ENCODE results near the gene RHBG. TPM values are rescaled to one million over a fixed set of nuclear protein-coding genes. Genes with fewer than 3 reads are reported as not detected.

Gene RHBG
- total RNA-seq, 1 experiment from 2014 or later = 1.5 TPM

DNA sequence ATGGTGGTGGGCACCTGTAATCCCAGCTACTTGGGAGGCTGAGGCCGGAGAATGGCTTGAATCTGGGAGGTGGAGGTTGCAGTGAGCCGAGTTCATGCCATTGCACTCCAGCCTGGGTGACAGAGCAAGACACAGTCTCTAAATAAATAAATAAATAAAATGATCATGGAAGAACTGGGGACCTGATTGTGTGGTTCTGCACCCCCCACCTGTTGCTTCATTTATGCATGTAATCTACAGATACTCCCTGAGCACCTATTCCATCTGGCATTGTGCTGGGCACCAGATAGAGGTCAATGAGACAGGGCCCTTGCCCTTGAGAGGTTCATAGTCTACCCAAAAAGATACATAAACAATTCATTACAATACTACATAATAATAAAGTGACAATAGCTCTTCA lies 11.0 kb upstream of the RHBG start:
- Histone ChIP-seq H3K27ac (ENCODE audit: insufficient read length, low read depth, low read length) (no peak overlapping the region), H3K27me3 (ENCODE audit: insufficient read depth, low read length) (no peaks in the 10 kb centered on the region), H2BK12ac (ENCODE audit: insufficient read length, low read depth, low read length) (no peak overlapping the region), H3K79me1 (ENCODE audit: insufficient read depth, low read depth, low read length, poor library complexity, severe bottlenecking) (no peaks in the 10 kb centered on the region), H4K20me1 (ENCODE audit: control insufficient read depth, insufficient read depth, insufficient read length) (no peaks in the 10 kb centered on the region), H3K56ac (ENCODE audit: insufficient read length, low read depth, low read length) (no peak overlapping the region), H4K8ac (replicated peaks; ENCODE audit: insufficient read length, low read depth, low read length) (no peak overlapping the region), H3T11ph (ENCODE audit: low read length) (no peak overlapping the region), H3K79me2 (ENCODE audit: insufficient read depth, low read length) (no peaks in the 10 kb centered on the region), H2AK5ac (ENCODE audit: insufficient read length, low read length) (no peak overlapping the region), H3K4ac (ENCODE audit: low read depth, low read length) (no peak overlapping the region), H3K18ac (ENCODE audit: insufficient read length, low read depth, low read length) (no peak overlapping the region), H3K23me2 (ENCODE audit: insufficient read length, low read depth, low read length, poor library complexity, severe bottlenecking) (no peaks in the 10 kb centered on the region), H2BK15ac (ENCODE audit: low read depth, low read length) (no peak overlapping the region), H3K23ac (ENCODE audit: insufficient read length, low read depth, low read length) (no peak overlapping the region), H3K9me3 (ENCODE audit: control insufficient read depth, low read depth, low read length) (no peaks in the 10 kb centered on the region), H3K9ac (ENCODE audit: extremely low read depth, insufficient read length, low read length) (no peak overlapping the region), H3K4me1 (ENCODE audit: insufficient read depth, low read length) (no peaks in the 10 kb centered on the region), H3K14ac (ENCODE audit: insufficient read depth, low read length) (no peak overlapping the region), H2BK5ac (ENCODE audit: insufficient read length, low read length) (no peak overlapping the region), H2AFZ (ENCODE audit: low read length) (no peak overlapping the region), H2BK120ac (ENCODE audit: low read depth, low read length, poor library complexity, severe bottlenecking) (no peak overlapping the region), H3K4me2 (ENCODE audit: insufficient read depth, insufficient read length, low read length) (no peak overlapping the region), H2BK20ac (ENCODE audit: low read depth, low read length, poor library complexity, severe bottlenecking) (no peak overlapping the region), H4K5ac (ENCODE audit: insufficient read length, low read depth, low read length) (no peak overlapping the region), H4K91ac (ENCODE audit: insufficient read length, low read depth, low read length) (no peak overlapping the region)
- Mint-ChIP-seq H3K27me3 (ENCODE audit: low read depth) (peaks cover 19% of the 10 kb centered on the region), H3K9me3 (peaks cover 0 to 3% of the 10 kb centered on the region in 2 experiments; a peak in 2 of 5 replicates), H3K4me3 (no peak overlapping the region), H3K27ac (no peak overlapping the region), H3K4me1 (peaks cover 9 to 13% of the 10 kb centered on the region in 2 experiments), H3K36me3 (ENCODE audit: insufficient read depth in 1 of 3, low read depth in 3 of 3) (no peaks in the 10 kb centered on the region)
- no peak for TF ChIP-seq CTCF (conservative IDR thresholded peaks at IDR 0.05)
- no CpG with 5 or more reads among the region's 2 CpGs for WGBS (ENCODE audit: extremely low coverage, insufficient read length, low lambda C conversion rate)
- no peak for DNase-seq
